Right hindlimb (tissue), 1 donor: ENCODE measurements around the gene TRAF3IP3.

ENCODE experiments used
- DNase-seq: peaks from one replicate; pipeline ENCODE4 v3.0.0-alpha.2; 2018

TRAF3IP3 gene

DNA sequence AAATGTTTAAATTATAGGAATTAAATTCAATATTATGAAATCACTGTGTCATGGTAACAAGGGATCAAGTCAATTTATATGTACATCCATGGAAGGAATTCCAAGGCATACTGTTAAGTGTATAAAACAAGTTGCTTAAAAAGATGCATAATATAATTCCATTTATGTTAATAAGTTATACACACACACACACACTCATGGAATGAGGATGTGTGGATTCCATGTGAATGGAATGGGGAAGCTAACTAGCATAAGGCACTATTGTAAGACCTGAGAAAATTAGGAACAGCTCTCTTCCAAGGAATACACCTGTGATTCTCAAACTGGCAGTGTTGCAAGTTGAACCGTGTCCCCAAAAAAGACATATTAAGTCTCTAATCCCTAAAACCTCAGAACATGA lies 17.6 kb upstream of the TRAF3IP3 start:
- no peak for DNase-seq

DNA sequence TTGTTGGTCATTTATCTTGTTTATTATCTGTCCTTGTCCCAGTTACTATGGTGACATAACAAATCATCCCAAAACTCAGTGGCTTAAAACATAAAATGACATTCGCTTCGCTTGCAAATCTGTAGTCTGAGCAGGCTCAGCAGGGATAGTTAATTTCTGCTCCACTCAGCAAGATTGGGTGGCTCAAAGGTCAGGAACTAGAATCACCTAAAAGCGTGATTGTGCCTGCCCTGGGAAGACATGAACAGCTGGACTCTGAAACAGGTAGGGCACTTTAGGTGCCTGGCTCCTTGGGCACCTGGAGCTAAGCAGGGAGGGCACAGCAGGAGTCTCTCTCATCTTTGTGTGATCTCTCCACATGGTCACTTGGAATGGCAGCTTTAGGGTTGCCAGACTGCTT lies 14.7 kb upstream of the TRAF3IP3 start:
- no peak for DNase-seq

DNA sequence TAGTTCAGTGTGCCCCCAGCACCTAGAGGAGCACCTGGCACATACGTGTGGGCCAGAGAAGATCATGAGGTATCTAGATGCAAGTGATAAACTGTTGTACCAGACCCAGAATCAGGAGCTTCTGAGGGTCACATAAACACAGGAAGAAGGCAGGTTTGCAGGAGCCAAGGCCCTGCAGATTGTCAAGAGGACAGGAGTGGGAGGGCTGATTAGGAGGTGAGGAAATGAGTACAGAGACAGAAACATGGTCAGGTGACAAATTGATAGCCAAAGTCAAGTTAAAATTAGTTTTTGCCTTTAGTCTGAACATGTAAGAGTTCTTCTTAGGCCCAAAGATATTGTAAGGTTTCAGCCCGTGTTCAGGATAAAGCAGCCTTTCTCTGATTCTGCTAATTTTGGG lies 14.0 kb upstream of the TRAF3IP3 start:
- no peak for DNase-seq

DNA sequence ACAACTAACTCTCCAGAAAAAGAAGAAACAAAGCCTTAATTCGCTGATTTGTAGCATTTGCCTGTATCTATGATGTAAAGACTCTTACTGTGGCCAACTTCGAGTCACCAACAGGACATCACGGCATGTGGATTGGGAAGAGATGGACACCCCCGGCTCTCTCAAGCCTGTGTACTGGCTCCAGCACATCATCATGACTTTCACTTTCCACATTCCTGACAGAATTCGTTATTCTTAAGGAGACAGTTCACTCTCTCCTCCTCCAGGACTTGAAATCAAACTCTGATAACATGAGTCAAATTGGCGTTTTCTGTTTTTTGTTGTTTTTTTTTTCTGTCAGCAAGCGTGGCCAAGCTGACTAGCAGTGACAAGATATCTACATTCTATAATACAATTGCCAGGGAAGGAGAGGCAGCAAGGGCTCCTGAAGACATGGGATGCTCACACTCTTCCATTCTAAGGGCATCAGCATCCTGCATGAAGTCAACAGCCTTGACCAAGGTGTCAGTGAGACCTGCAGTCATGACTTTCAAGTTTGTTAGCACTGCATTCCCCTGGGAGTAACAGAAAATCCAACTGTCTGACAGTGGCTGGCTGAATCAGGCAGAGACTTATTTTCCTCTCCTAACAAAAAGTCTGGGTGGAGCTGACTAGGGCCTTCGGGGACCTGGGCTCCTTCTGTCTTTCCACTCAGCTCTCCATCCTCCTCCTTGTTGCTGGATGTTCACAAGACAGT lies 13.3 kb upstream of the TRAF3IP3 start:
- no peak for DNase-seq

DNA sequence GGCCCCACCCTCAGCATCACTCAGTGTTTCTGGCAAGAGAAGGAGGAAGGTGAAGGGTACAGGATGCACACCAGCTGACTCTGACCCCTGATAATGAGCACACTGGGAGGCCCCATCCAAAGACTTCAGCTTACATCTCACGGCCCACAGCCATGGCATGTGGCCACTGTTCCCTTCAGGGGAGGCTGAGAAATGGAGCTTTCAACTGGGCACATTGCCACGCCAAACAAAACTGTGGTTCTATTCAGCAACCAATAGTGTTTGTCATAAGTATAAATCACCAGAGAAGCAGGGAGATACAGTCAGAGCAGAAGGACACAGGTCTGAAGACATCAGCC lies 12.7 kb upstream of the TRAF3IP3 start:
- DNase-seq = peak; percentile 25

DNA sequence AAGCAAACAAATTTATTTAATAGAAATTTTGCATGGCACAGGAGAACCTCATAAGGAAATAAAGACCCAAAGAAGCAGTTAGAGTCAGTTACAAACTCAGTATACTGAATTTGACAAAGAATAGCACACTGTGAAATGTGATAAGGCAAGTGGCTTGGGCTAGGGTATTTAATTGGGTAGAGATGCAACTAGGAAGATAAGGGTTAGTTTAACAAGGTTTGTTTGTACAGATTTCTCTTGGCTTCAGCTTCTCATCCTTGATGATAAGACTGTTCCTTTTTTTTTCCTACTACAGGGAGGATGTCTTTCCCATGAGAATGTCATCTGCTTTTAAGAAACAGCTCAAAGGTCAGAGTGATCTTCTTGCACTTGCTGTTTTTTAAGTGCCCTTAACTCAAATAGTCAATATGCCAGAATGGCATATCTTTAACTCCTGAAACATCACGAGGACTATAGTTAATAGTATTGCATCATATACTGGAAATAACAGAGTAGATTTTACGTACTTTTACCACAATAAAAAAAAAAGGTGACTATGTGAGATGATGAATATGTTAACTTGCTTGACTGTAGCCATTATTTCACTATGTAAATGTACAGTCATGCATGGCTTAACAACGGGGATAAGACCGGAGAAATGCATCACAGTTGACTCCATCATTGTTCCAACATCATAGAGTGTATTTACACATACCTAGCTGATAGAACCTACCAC lies 9.2 kb upstream of the TRAF3IP3 start:
- DNase-seq = no peak

DNA sequence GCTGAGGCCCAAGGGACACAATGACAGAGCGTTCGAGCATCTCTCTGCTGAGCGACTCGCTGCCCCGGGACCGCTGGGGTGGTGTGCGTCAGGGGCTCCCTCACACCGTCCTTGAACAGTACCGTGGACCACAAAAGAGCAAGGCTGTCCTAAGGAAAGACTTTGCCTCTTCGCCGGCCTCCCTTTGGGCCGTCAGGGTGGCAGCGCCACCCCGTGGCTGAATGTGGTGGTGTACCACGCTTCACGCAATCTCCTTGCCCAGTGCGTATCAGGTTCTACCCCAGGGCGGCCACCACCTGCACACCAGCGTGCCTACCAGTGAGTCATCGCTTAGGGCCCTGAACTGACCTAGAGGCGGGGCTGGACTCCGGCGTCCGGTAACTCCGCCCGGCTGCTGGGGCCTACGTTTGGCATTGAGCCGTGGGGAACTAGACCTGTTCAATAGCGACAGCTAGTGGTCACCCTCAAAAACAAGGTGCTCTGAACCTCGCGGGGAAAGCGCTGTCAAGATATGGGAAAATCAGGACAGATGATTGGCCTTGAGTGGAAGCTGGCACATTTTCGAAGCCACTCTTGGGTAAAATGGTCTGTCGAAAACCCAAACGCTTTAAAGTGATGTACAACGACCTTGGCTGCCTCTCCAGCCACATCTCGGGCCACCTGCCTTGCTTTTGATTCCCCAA lies 8.1 kb upstream of the TRAF3IP3 start:
- DNase-seq = peak; percentile 83

DNA sequence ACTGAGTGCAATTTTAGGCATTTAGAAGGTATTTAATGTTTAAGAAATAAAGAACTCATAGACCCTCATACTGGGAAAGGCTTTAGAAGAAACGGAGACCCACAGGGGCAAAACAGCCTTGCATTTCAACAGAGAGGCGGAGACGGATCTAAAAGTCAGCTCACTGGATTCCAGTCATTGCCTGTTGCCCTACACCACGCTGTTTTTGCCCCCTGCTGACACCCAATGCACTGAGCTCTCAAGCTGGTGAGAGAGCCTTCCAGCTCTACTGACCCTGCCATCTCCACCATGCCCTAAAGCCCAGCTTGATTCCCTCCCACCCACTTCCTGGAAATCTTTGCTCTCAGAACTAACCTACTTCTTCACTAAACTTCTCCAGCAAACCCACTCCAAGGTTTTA lies 7.2 kb upstream of the TRAF3IP3 start:
- no peak for DNase-seq

DNA sequence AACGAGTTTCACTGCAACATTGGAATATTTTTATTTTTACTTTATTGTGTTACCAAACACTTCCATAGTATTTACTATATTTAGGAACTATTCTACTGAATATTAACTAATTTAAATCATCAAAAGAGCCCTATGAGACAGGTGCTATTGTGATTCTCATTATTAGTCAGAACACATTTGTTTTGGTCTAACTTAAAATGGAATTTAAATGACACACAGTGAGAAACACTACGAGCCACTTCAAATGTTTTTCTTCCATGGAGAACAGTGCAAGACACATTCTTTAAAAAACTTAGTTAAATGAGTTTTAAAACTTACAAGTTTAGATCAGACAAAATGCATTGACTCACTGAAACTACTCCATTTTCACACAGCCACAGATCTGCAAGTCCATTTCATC lies 6.6 kb upstream of the TRAF3IP3 start:
- no peak for DNase-seq

DNA sequence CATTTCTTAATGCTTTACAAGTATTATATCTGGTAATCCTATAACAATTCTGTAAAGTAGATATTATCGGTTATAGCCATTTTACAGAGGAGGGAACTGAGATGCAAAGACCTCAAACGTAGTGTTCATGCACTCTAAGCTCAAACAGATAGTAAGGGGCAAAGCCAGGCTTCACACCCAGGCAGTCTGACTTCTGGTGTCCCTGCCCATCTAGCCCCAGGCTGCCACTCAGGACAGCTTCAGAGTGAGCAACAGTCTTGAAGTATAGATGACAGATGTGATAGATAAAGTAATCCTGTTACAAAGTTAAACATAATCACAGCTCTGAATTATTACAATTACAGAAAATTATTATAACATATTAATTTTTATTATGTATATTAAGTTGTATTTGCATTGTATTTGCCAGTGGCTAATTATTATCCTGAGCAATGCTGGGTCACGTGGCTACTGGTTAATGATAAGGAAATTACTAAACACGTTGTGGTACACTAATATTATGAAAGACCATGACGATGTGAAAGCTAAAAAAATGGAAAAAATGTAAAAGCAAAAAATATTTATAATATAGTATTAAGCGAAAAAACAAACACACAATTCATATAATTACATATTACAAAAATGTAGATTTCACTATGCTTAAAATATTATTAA lies 6.1 kb upstream of the TRAF3IP3 start:
- DNase-seq = no peak

DNA sequence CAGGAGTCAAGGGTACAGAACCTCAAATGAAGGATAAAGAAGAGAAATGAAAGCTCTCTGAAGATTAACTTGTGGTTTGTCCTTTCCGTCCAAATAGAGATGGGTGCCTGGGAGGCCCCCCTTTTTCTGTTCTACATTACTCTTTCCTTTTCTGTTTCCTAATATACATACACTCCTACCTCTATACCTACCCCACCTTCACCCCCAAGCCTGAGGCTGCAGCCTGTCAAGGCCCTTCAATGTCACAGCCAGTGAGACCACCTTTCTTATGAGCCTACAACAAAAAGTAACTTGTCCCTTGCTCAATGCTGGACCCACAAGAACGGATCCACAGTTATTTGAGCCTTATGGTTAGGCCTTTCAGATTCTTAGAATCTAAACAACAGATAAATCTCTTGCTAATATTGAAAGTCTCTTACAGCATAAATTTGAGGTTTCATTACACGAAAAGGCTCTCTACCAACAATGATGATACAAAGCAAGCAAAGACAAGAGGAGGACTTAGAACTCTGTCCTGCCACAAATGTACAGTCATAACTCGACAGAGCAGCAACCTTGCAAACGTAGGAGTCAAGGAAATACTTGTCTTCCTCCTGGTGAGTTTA lies 4.1 kb upstream of the TRAF3IP3 start:
- no peak for DNase-seq

DNA sequence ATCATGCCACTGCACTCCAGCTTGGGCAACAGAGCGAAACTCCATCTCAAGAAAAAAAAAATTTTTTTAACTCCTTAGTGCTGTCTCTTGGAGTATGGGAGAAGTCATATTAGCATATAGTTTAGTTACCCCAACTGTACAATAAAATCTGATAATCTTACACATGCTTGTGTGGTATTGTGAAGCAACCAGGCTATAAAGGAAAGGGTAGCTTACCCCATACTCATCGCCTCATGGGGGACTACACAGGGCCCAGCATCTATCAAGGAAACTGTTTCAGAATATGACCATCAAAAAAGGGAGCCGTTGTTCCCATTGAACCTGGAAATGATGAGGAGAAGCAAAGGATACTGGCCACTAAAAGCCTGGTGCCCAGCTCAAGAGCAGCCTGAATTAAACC lies 3.0 kb upstream of the TRAF3IP3 start:
- DNase-seq = no peak

DNA sequence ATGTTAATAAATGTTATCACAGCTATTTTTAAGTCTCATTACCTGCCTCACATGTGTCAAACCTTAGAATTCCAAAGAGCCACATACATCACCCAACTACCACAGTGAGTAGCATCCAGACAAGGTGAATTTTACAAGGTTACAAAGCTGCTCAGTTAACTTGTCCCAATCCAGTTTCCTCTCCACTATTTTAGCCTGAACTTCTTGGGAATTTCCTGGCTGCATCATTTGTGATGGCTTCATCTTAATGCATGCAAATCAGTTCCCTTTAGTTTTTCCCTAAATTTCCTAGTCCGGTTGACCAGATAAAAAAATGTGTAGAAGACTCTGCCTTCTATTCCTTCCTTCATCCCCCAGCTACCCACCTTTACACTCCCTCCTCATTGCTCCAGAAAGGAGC lies 597 bp upstream of the TRAF3IP3 start:
- DNase-seq = no peak

DNA sequence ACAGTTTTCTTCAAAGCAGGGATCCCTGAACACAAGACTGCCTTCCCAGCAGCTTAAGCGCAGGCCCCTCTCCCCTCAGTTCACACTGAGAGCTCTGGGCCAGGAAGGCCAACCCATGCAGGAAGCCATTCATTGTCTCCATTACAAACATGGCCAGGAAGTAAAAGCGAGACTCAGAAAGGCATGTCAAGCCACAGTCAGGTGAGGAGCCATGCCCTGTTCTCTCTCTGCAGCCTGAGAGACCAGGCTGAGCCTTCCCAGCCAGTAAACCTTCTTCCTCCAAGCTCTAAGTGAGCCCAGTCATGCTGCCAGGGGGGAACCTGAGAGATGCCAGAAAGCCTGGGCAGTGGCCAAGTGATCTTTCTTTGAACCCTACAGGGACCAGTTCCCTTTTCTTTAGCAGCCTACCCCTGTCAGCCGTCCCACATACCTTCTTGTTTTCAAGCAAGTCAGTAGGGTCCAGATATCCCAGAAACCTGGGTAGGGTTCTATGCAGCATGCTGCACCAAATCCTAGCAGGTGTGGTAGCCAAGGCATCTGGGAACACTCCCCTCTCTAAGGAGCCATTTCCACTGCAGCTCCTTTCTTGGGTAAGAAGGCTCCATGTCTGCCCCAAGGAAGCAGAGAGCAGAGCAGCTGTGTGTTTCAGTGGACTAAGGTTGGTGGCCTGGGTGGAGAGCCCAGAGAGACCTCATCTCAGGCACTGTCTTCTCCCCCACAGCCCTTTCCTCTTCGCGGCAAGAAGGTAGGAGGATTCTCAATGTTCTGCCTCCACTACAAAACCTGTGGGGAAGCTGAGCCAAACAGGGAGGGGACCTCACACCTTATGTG lies 977 bp downstream of the TRAF3IP3 start:
- DNase-seq = no peak

DNA sequence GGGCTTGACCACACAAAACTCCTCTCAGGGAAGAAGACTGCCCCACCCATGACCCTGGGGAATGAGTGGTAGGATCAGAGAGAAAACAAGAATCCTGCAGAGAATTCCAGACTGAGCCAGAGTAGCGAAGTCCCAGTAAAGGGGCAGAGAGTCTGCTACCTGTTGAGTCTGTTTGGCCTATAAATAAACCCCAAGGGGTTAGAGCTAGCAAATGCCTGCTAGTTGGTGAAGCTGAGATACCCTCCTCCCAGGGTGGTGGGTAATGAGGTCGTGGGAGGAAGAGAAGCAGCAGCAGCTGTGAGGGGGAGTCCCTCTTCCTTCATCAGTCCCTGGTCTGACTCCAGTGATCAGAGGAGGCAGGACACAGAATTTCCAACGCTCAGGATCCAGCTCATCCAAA lies 2.5 kb downstream of the TRAF3IP3 start:
- DNase-seq = no peak

DNA sequence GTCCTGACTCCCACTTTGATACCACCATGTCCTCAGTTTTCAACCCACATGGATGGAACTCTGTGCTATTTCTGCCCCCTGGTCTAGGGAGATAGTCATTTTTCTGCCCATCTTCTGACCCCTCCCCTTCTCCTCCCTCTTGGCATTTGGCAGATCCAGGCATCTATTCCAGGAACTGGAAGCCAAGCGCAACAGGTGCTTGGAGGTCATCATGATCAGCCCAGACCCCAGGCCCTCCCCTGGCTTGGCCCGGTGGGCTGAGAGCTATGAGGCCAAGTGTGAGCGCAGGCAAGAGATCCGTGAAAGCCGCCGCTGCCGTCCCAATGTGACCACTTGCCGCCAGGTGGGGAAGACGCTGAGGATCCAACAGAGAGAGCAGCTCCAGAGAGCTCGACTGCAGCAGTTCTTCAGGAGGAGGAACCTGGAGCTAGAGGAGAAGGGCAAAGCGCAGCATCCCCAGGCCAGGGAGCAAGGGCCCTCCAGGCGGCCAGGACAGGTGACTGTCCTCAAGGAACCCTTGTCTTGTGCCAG lies 4.0 kb downstream of the TRAF3IP3 start:
- DNase-seq = no peak

DNA sequence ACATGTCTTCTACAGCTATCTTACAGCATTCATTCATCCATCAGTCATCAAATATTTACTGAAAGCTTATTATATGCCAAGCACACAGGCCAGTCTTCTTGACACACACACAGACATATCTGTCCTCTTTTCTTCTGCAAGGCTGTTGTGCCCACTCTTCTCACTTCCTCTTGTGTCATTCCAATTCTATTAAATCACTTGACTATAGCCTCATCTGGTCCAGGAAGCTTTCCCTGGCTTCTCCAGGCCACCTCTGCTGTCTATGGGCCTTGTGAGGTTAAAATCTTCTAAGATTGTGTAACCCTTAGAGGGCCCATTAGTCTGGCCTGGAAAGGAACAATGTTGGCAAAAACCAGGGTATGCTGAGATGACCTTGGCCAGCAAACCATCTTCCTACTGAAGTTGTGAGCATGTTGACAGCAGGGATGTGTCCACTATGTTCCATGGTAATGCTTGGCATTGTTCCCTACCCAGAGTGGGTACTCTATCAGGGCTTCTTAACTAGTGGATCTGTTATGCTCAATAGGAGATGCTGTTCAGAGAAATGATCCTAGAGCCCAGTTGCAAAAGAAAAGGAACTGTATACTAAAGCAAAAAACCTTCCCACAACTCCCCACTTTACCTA lies 5.3 kb downstream of the TRAF3IP3 start:
- no peak for DNase-seq

DNA sequence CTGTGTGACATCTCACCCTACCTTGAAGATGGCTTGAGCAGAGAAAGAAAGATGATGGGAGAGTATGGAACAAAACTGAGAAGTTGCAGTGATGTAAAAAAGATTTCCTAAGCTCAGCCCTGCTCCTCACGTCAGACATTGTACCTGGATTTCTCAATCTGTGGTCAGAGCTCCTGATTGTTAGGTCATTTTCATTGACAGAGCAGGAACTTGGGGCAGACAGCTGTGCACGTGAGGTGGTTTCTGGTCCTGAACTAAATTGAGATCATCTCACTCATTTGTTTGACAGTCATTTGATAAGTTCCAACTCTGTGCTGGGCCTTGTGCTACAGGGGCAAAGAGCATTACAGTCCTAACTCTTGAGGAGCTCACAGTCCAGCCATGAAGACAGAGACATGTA lies 10.2 kb downstream of the TRAF3IP3 start:
- DNase-seq = no peak

DNA sequence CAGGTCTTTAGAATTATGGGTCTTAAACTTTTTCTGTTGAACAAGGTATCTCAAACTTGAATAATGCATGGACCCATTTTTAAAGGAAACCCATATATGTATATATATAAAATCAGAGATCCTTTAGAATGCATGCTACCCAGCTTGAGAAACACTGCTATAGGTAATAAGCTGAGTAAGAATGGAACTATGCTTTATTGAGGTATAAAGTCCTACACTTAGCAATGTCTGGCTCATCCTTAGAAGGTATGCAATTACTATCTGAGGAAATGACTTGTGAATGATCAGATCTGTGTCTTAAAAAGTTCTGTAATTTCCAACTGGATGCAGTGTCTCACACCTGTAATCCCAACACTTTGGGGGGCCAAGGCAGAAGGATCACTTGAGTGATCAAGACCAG lies 11.2 kb downstream of the TRAF3IP3 start:
- no peak for DNase-seq

DNA sequence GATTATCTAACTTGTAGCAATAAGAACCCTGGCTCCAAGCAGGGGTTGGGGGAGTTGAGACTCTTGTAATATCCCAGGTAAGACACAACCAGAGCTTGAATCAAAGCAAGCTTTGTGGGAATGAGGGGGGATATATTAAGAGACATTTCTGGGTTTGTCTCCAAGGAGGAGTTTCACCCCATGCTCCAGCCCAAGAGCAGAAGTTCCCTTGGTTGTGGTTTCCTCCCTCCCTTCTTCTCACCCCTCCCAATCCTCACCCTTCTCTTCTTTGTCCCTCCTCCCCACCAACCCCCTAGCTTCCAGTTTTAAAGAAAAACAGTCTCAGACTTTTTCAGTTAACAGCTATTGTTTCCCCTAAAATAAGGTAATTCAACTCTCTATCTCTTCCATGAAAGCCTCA lies 11.9 kb downstream of the TRAF3IP3 start:
- DNase-seq = no peak

DNA sequence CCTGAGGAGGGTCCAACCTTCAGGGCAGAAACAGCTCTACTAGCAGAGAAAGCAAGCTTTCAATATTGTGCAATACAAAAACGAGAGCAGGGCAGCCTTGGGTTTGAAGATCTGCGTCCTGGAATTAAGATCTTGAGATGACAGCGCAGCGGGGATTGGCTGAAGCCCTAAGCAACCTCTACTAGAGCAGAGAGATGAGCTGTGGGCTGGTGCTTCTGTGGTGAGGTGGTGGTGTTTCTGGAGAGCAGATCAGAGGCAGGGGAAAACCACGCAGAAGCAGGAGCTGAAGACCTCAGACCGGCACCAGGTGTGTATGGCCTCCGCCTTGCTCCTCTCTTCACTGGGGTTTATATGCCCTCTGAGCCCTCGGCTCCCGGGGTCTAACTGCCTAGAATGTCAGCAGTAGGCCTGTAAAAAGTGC lies 12.5 kb downstream of the TRAF3IP3 start:
- DNase-seq = no peak
